Neural cell (in vitro differentiated cells): ENCODE measurements around the gene CXCL16.

Experiments used
- CTCF ChIP-seq: fragments of 450-650 bp; IDR thresholded peaks from 2 replicates; pipeline ENCODE4 v1.5.1; 2014; ENCODE audit warnings: antibody characterized with exemption, mild to moderate bottlenecking, moderate library complexity; ENCODE audit not compliant: poor library complexity, severe bottlenecking
- EZH2 ChIP-seq: fragments of 200-600, 300-800 bp; shearing (Covaris generic), sonication (generic); IDR thresholded peaks from 2 replicates; pipeline ENCODE4 v1.6.1; 2014; ENCODE audit warnings: antibody characterized with exemption, low read length, borderline replicate concordance, mild to moderate bottlenecking; ENCODE audit not compliant: insufficient read depth, poor library complexity, severe bottlenecking
- RAD21 ChIP-seq: fragments of 450-650 bp; conservative IDR thresholded peaks from 2 replicates; pipeline ENCODE4 v1.6.1; 2014; ENCODE audit warnings: antibody characterized with exemption, mild to moderate bottlenecking, moderate library complexity
- REST ChIP-seq: IDR thresholded peaks from 2 replicates; pipeline ENCODE4 v1.6.1; 2012; ENCODE audit warnings: borderline replicate concordance
- TAF1 ChIP-seq: IDR thresholded peaks from 2 replicates; pipeline ENCODE4 v1.6.1; 2012; ENCODE audit warnings: low read depth

GRCh38 chr17:4728124-4728523 is 11.6 kb downstream of the CXCL16 start:
- TF ChIP-seq CTCF (no peak), EZH2 (no peak), RAD21 (no peak), REST (no peak), TAF1 (no peak)
